Tibial nerve (tissue), 4 donors: ENCODE results near the gene PRXL2B. TPM values are rescaled to one million over a fixed set of nuclear protein-coding genes. Genes with fewer than 3 reads are reported as not detected.

Experiments
- DNase-seq, 2 donors: peaks; one replicate each; pipeline ENCODE4 v3.0.0-alpha.2; 2019; ENCODE audit warnings: low spot score in 2 of 2
- H3K27ac ChIP-seq, 4 donors: fragments of 200-600 bp; sonication (generic) in 3 of 4; one replicate each; pipeline ENCODE4 v1.5.1; 2017 to 2019; ENCODE audit warnings: mild to moderate bottlenecking in 1 of 4
- H3K27me3 ChIP-seq, 2 donors: fragments of 200-600 bp; sonication (generic) in 1 of 2; one replicate each; pipeline versions ENCODE4 v1.5.1 to v1.6.0; 2017 to 2019
- H3K36me3 ChIP-seq, 3 donors: fragments of 200-600 bp; sonication (generic); one replicate each; pipeline ENCODE4 v1.5.1; 2018 to 2019
- H3K4me1 ChIP-seq, 4 donors: fragments of 200-600 bp; sonication (generic) in 3 of 4; one replicate each; pipeline ENCODE4 v1.5.1; 2017 to 2019
- H3K4me3 ChIP-seq, 4 donors: fragments of 200-600 bp; sonication (generic) in 3 of 4; one replicate each; pipeline ENCODE4 v1.5.1; 2017 to 2019; ENCODE audit warnings: mild to moderate bottlenecking in 1 of 4, moderate library complexity in 1 of 4
- H3K9me3 ChIP-seq, 4 donors: fragments of 200-600 bp; sonication (generic) in 3 of 4; one replicate each; pipeline ENCODE4 v1.5.1; 2017 to 2019
- EP300 ChIP-seq, 2 donors: sonication (generic); formaldehyde crosslinking; IDR thresholded peaks; one replicate each; pipeline ENCODE4 v1.6.1; 2017; ENCODE audit warnings: antibody characterized with exemption in 2 of 2, mild to moderate bottlenecking in 1 of 2
- POLR2A ChIP-seq, 2 donors: fragments of 450-650 bp; IDR thresholded peaks; one replicate each; pipeline ENCODE4 v1.6.1; 2017; ENCODE audit warnings: antibody characterized with exemption in 2 of 2, mild to moderate bottlenecking in 2 of 2, moderate library complexity in 2 of 2
- WGBS, 2 donors: methylation state at CpG; one replicate each; pipeline ENCODE4 v1.1.5; 2018; 5-methylcytosine and 5-hydroxymethylcytosine counted together
- total RNA-seq, 4 donors: library from RNA; depleted of rRNA; stranded (reverse); fragments of >200 nt; gene quantifications; one replicate each; pipeline ENCODE4 v1.1.0, GENCODE V29; 2016
- TF ChIP-seq, protein P1 (sequence below), 5 experiments: fragments of 200-600 bp in 3 of 5; fragments of 450-650 bp in 2 of 5; sonication (generic) in 3 of 5; IDR thresholded peaks; one replicate each; pipeline ENCODE4 v1.5.1; 2016 to 2019; ENCODE audit warnings: antibody characterized with exemption in 5 of 5, mild to moderate bottlenecking in 3 of 5, moderate library complexity in 2 of 5

The PRXL2B gene
- total RNA-seq, 4 donors from 2014 or later = 14.4 to 18.0 (median 16.9) TPM

DNA sequence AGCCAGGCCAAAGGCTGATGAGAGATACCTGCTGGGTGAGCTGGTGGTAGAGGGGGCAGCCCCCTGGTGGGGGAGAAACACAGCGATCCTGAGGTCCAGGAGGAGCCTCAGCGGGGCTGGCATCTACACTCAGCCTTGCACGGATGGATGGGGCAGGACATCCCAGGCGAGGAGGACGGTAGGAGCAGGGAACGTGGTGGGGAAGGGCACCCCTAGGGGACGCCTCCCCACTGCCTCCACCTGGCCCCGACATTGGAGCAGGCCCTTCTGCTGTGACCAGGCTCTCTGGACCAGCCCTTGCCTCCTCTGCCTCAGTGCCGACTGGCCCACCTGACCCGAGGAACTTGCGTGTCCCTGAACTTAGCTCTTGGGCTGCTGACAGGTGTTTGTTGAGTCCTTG is 52.6 kb downstream of the PRXL2B start:
- Histone ChIP-seq H3K27me3 (peaks cover 0 to 11% of the 10 kb centered on the region in 2 donors), H3K36me3 (no peaks in the 10 kb centered on the region), H3K4me1 (peaks cover 0 to 31% (median 10%) of the 10 kb centered on the region in 4 donors), H3K27ac (no peak overlapping the region), H3K9me3 (peaks cover 0 to 11% (median 0%) of the 10 kb centered on the region in 4 donors), H3K4me3 (no peak overlapping the region)
- WGBS, 2 donors = 49 to 56% methylated on average over 11 of the region's 11 CpGs
- TF ChIP-seq POLR2A (IDR thresholded peaks at IDR 0.05) = no peak
- no peak for TF ChIP-seq EP300 (IDR thresholded peaks at IDR 0.05)
- TF ChIP-seq, protein P1, sequence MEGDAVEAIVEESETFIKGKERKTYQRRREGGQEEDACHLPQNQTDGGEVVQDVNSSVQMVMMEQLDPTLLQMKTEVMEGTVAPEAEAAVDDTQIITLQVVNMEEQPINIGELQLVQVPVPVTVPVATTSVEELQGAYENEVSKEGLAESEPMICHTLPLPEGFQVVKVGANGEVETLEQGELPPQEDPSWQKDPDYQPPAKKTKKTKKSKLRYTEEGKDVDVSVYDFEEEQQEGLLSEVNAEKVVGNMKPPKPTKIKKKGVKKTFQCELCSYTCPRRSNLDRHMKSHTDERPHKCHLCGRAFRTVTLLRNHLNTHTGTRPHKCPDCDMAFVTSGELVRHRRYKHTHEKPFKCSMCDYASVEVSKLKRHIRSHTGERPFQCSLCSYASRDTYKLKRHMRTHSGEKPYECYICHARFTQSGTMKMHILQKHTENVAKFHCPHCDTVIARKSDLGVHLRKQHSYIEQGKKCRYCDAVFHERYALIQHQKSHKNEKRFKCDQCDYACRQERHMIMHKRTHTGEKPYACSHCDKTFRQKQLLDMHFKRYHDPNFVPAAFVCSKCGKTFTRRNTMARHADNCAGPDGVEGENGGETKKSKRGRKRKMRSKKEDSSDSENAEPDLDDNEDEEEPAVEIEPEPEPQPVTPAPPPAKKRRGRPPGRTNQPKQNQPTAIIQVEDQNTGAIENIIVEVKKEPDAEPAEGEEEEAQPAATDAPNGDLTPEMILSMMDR (IDR thresholded peaks at IDR 0.05) = no peak
- no peak for DNase-seq

DNA sequence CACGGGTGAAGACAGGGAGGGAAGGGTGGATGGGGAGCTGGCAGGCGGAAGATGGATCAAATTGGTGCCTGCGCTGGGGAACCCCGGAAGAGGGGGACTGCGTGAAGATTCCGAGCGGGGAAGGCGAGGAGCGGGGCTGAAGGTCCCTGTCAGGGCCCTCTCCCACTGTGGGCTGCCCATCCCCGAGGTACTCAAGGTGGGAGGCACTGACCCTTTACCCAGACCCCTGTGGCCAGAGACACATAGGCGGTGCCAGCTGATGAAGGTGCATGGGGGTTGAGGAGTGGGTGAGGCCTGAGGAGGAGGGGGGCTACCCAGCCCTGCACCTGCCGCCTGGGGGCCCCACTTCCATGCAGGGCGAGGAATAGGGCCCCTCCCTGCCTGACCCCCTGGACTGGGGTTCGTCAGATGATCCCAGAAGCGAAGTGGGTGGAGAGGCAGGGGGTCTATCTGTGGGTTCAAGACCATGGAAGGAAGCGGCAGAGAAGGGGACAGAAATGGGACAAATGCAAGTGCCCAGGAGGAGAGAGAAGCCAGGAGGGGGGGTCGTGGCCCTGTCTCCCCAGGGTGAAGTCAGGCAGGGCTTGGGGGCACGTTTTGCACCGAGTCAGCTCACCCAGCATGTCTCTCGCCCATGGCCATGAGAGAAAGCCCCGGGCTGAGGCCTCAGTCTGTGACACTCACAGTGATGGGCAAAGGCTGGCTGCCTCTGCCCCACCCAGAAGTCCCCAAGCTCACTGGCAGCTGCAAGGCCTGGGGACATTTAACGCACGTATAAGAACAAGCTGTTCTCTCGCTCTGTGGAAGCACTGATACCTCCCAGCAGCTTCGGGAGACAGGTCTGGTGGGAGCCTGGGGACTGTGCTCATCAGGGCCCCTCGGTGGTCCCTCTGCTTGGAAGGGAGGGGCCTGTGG is 53.3 kb downstream of the PRXL2B start:
- Histone ChIP-seq H3K9me3 (peaks cover 0 to 11% (median 0%) of the 10 kb centered on the region in 4 donors), H3K27ac (no peak overlapping the region), H3K4me1 (peaks cover 0 to 31% (median 10%) of the 10 kb centered on the region in 4 donors), H3K36me3 (no peaks in the 10 kb centered on the region), H3K27me3 (peaks cover 0 to 8% of the 10 kb centered on the region in 2 donors), H3K4me3 (no peak overlapping the region)
- TF ChIP-seq EP300 (IDR thresholded peaks at IDR 0.05) (no peak), POLR2A (IDR thresholded peaks at IDR 0.05) (no peak)
- TF ChIP-seq, protein P1 (IDR thresholded peaks at IDR 0.05) = no peak
- 70 to 76% methylated on average over 23 of the region's 26 CpGs for WGBS, 2 donors
- no peak for DNase-seq

GRCh38 chr1:2640626-2641025 is 54.0 kb downstream of the PRXL2B start:
- peaks cover 0 to 31% (median 10%) of the 10 kb centered on the region in 4 donors for H3K4me1 ChIP-seq
- 80% methylated on average over 3 of the region's 3 CpGs; no CpG with 5 or more reads in 1 of the 2 donors for WGBS, 2 donors
- H3K36me3 ChIP-seq = no peaks in the 10 kb centered on the region
- TF ChIP-seq POLR2A (IDR thresholded peaks at IDR 0.05) = no peak
- TF ChIP-seq EP300 (IDR thresholded peaks at IDR 0.05) = no peak
- TF ChIP-seq, protein P1 (IDR thresholded peaks at IDR 0.05) = no peak
- no peak for DNase-seq
- peaks cover 0 to 1% of the 10 kb centered on the region in 2 donors for H3K27me3 ChIP-seq
- H3K9me3 ChIP-seq = peaks cover 0 to 11% (median 0%) of the 10 kb centered on the region in 4 donors
- no peak overlapping the region for H3K4me3 ChIP-seq
- no peak overlapping the region for H3K27ac ChIP-seq

Other genes with a start within 250 kb of the PRXL2B start
- 10 to 100 TPM in 3 of 4 donors, 1 to 10 TPM in 1; 8.7 to 21.9 (median 16.1) TPM for gene MORN1, start 195.2 kb upstream of the PRXL2B start, total RNA-seq
- 10 to 100 TPM; 56.4 to 76.8 (median 66.8) TPM for gene RER1, start 194.9 kb upstream of the PRXL2B start, total RNA-seq
- 10 to 100 TPM; 27.6 to 44.7 (median 37.8) TPM for gene PEX10, start 174.2 kb upstream of the PRXL2B start, total RNA-seq
- under 1 TPM; 0.21 to 0.59 (median 0.26) TPM for gene PLCH2, start 110.5 kb upstream of the PRXL2B start, total RNA-seq
- 10 to 100 TPM; 14.2 to 50.0 (median 38.1) TPM for gene PANK4, start 60.2 kb upstream of the PRXL2B start, total RNA-seq
- under 1 TPM in 1 of 4 donors, not detected in 3; 0.87 TPM for gene HES5, start 56.5 kb upstream of the PRXL2B start, total RNA-seq
- 100 to 1,000 TPM in 1 of 4 donors, 10 to 100 TPM in 3; 64.9 to 105 (median 91.1) TPM for gene TNFRSF14, start 30.4 kb upstream of the PRXL2B start, total RNA-seq
- 1 to 10 TPM in 1 of 4 donors, under 1 TPM in 1, not detected in 2; 0.21 to 2.2 TPM for gene MMEL1, start 46.2 kb downstream of the PRXL2B start, total RNA-seq
- 1 to 10 TPM in 2 of 4 donors, under 1 TPM in 2; 0.84 to 1.2 (median 1.0) TPM for gene TTC34, start 214.9 kb downstream of the PRXL2B start, total RNA-seq